Suprapubic skin (tissue), 4 donors: ENCODE results near the gene RPF1. TPM values are rescaled to one million over a fixed set of nuclear protein-coding genes. Genes with fewer than 3 reads are reported as not detected.

Source experiments
- DNase-seq, 2 donors: peaks; one replicate each; pipeline ENCODE4 v3.0.0-alpha.2; 2019; ENCODE audit warnings: low spot score in 2 of 2
- H3K27ac ChIP-seq: fragments of 200-600 bp; sonication (generic); one replicate; pipeline ENCODE4 v1.5.1; 2019
- H3K27me3 ChIP-seq: fragments of 200-600 bp; sonication (generic); one replicate; pipeline ENCODE4 v1.5.1; 2019
- H3K36me3 ChIP-seq: fragments of 200-600 bp; sonication (generic); one replicate; pipeline ENCODE4 v1.5.1; 2019
- H3K4me1 ChIP-seq: fragments of 200-600 bp; sonication (generic); one replicate; pipeline ENCODE4 v1.5.1; 2019
- H3K4me3 ChIP-seq: fragments of 200-600 bp; sonication (generic); one replicate; pipeline ENCODE4 v1.5.1; 2019; ENCODE audit warnings: mild to moderate bottlenecking
- H3K9me3 ChIP-seq: fragments of 200-600 bp; sonication (generic); one replicate; pipeline ENCODE4 v1.5.1; 2019
- EP300 ChIP-seq: sonication (generic); formaldehyde crosslinking; IDR thresholded peaks from one replicate; pipeline ENCODE4 v1.6.1; 2017; ENCODE audit warnings: antibody characterized with exemption
- POLR2A ChIP-seq, 2 donors: fragments of 450-650 bp; IDR thresholded peaks; one replicate each; pipeline ENCODE4 v1.6.1; 2017; ENCODE audit warnings: antibody characterized with exemption in 2 of 2, mild to moderate bottlenecking in 2 of 2, moderate library complexity in 2 of 2
- POLR2AphosphoS5 ChIP-seq, 3 donors: sonication (generic); formaldehyde crosslinking; IDR thresholded peaks; one replicate each; pipeline ENCODE4 v1.6.1; 2017; ENCODE audit warnings: antibody characterized with exemption in 3 of 3
- WGBS: methylation state at CpG from one replicate; pipeline ENCODE4 v1.1.5; 2018; 5-methylcytosine and 5-hydroxymethylcytosine counted together
- total RNA-seq, 4 donors: library from RNA; depleted of rRNA; stranded (reverse); fragments of >200 nt; gene quantifications; one replicate each; pipeline ENCODE4 v1.1.0, GENCODE V29; 2016
- TF ChIP-seq, protein P1 (sequence below), 2 donors: fragments of 200-600 bp in 1 of 2; fragments of 450-650 bp in 1 of 2; sonication (generic) in 1 of 2; IDR thresholded peaks; one replicate each; pipeline ENCODE4 v1.5.1; 2016 to 2019; ENCODE audit warnings: antibody characterized with exemption in 2 of 2, mild to moderate bottlenecking in 1 of 2, moderate library complexity in 1 of 2

The RPF1 gene
- total RNA-seq, 4 donors from 2014 or later, result 26.0 to 42.2 (median 39.1) TPM

DNA sequence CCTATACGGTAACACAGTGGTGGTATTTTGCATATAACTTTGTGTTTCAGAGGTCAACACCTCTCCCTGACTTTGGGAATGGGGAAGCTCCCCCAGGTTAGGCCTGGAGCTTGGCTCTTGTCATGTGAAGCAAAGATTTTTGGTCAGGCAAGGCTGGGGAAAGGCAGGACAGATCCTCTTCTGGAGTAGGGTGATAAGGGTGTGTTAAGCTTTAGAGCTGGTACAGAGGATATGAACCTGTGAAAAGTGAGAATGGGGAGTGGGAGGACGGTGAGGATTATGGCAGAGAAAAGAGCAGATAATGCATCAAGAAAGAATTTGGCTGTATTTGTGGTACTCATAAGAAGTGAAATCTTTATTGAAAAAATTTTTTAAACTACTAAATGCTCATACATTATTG lies 2.3 kb downstream of the RPF1 start:
- Histone ChIP-seq H3K36me3 (peaks cover 31% of the 10 kb centered on the region), H3K4me3 (no peak overlapping the region), H3K4me1 (peaks cover 19% of the 10 kb centered on the region), H3K27me3 (peaks cover 16% of the 10 kb centered on the region), H3K27ac (no peak overlapping the region), H3K9me3 (no peaks in the 10 kb centered on the region)
- no peak for TF ChIP-seq EP300
- TF ChIP-seq, protein P1, sequence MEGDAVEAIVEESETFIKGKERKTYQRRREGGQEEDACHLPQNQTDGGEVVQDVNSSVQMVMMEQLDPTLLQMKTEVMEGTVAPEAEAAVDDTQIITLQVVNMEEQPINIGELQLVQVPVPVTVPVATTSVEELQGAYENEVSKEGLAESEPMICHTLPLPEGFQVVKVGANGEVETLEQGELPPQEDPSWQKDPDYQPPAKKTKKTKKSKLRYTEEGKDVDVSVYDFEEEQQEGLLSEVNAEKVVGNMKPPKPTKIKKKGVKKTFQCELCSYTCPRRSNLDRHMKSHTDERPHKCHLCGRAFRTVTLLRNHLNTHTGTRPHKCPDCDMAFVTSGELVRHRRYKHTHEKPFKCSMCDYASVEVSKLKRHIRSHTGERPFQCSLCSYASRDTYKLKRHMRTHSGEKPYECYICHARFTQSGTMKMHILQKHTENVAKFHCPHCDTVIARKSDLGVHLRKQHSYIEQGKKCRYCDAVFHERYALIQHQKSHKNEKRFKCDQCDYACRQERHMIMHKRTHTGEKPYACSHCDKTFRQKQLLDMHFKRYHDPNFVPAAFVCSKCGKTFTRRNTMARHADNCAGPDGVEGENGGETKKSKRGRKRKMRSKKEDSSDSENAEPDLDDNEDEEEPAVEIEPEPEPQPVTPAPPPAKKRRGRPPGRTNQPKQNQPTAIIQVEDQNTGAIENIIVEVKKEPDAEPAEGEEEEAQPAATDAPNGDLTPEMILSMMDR (IDR thresholded peaks at IDR 0.05), result no peak
- TF ChIP-seq POLR2A (IDR thresholded peaks at IDR 0.05), result no peak
- no peak for TF ChIP-seq POLR2AphosphoS5 (IDR thresholded peaks at IDR 0.05)
- WGBS, result 75% methylated on average over 2 of the region's 2 CpGs
- no peak for DNase-seq

DNA sequence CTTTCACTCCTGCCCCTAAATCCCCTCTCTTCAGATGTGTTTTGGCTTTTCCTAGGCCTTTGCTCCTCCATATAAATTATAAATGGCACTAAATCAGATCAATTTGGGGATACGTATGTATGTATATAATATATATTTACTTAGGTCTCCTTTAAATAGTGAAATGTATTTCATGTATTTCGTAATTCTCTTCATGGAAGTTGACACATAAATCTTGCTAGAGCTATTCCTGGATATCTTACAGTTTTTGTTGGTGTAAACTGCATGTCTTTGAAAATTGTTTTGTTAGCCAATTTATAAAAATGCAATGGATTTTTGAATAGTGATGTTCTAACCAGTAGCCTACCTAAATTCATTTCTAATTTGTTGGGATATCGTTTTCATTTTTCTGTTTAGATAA lies 9.0 kb downstream of the RPF1 start:
- TF ChIP-seq EP300, result no peak
- TF ChIP-seq POLR2A (IDR thresholded peaks at IDR 0.05), result no peak
- TF ChIP-seq, protein P1 (IDR thresholded peaks at IDR 0.05), result no peak
- TF ChIP-seq POLR2AphosphoS5 (IDR thresholded peaks at IDR 0.05), result no peak
- 74% methylated on average over 3 of the region's 3 CpGs for WGBS
- Histone ChIP-seq H3K9me3 (no peaks in the 10 kb centered on the region), H3K4me3 (no peak overlapping the region), H3K36me3 (peaks cover 65% of the 10 kb centered on the region), H3K4me1 (no peaks in the 10 kb centered on the region), H3K27ac (no peak overlapping the region), H3K27me3 (no peaks in the 10 kb centered on the region)
- DNase-seq, result no peak

DNA sequence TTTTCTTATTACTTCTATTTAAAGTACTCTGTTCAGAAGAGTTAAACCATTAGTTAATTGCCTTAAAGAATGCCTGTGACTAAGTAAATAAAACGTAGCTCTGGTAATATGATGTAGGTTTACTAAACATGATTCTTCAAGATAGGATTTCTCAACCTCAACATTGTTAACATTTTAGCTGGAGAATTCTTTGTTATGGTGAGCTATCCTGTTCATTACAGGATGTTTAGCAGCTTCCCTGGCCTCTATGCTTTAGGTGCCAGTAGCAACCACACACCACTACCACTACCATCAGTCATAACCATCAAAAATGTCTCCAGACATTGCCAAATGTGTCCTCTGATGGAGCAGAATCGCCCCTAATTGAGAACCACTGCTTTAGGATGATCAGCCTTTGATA lies 10.7 kb downstream of the RPF1 start:
- H3K4me1 ChIP-seq, result no peaks in the 10 kb centered on the region
- 100% methylated on average over 2 of the region's 2 CpGs for WGBS
- TF ChIP-seq, protein P1 (IDR thresholded peaks at IDR 0.05), result no peak
- no peak for TF ChIP-seq POLR2A (IDR thresholded peaks at IDR 0.05)
- no peak for TF ChIP-seq POLR2AphosphoS5 (IDR thresholded peaks at IDR 0.05)
- no peak for TF ChIP-seq EP300
- no peaks in the 10 kb centered on the region for H3K9me3 ChIP-seq
- H3K36me3 ChIP-seq, result peaks cover 60% of the 10 kb centered on the region
- no peaks in the 10 kb centered on the region for H3K27me3 ChIP-seq
- H3K4me3 ChIP-seq, result no peak overlapping the region
- no peak overlapping the region for H3K27ac ChIP-seq
- no peak for DNase-seq

DNA sequence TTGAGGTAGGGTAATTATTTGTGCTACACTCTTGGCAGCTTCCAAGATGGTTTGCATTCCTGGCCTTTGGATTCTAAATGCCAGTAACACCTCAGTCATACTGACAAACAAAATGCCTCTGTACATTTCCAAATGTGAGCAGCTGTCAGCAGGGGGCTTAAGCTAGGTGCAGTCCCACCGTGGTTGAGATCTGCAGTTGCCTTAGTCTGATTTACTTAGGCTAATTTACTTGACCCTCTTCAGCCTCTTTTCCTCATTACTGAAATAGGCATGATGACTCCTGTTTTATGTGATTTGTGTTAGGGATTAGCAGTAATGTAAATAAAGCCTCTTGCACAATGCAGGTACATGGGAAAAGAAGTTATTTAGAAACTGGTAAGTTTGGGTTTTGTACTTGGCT lies 13.7 kb downstream of the RPF1 start:
- Histone ChIP-seq H3K4me3 (no peak overlapping the region), H3K27me3 (no peaks in the 10 kb centered on the region), H3K4me1 (no peaks in the 10 kb centered on the region), H3K27ac (no peak overlapping the region), H3K36me3 (peaks cover 73% of the 10 kb centered on the region), H3K9me3 (no peaks in the 10 kb centered on the region)
- no peak for DNase-seq
- 71% methylated on average over 1 of the region's 1 CpG for WGBS
- TF ChIP-seq POLR2AphosphoS5 (IDR thresholded peaks at IDR 0.05), result no peak
- no peak for TF ChIP-seq POLR2A (IDR thresholded peaks at IDR 0.05)
- TF ChIP-seq, protein P1 (IDR thresholded peaks at IDR 0.05), result no peak
- TF ChIP-seq EP300, result no peak

DNA sequence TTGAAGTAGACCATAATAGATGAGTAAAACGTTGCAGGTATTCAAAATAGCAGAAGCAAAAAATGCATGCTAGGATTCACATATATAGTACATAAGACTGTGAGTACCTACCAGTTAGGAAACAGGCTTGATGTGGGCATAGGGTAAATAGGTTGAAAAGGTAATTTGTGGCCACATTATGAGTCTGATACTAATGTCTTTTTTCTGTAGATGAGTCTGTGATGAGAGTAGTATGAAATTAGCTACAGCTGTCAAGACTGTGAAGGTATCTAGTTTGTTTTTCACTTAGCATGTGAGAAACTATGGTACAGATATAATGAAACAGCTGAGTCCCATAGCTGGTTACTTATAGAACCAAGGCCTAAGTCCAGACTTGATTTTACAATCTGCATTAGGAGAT lies 14.7 kb downstream of the RPF1 start:
- WGBS, result 62% methylated on average over 1 of the region's 1 CpG
- no peaks in the 10 kb centered on the region for H3K27me3 ChIP-seq
- no peaks in the 10 kb centered on the region for H3K4me1 ChIP-seq
- H3K4me3 ChIP-seq, result no peak overlapping the region
- peaks cover 83% of the 10 kb centered on the region for H3K36me3 ChIP-seq
- no peaks in the 10 kb centered on the region for H3K9me3 ChIP-seq
- TF ChIP-seq, protein P1 (IDR thresholded peaks at IDR 0.05), result no peak
- TF ChIP-seq EP300 (no peak), POLR2A (IDR thresholded peaks at IDR 0.05) (no peak), POLR2AphosphoS5 (IDR thresholded peaks at IDR 0.05) (no peak)
- H3K27ac ChIP-seq, result no peak overlapping the region
- DNase-seq, result no peak
